Measurements from ENCODE around the gene ZBTB26.
A peak's percentile ranks its signal among the peaks of the same experiment; 100 is the strongest.
"Not testable (repeated sequence)": the region's sequence is repeated elsewhere in the genome, so short reads cannot be mapped to it uniquely, and the experiment has no call there.

The ZBTB26 gene

DNA sequence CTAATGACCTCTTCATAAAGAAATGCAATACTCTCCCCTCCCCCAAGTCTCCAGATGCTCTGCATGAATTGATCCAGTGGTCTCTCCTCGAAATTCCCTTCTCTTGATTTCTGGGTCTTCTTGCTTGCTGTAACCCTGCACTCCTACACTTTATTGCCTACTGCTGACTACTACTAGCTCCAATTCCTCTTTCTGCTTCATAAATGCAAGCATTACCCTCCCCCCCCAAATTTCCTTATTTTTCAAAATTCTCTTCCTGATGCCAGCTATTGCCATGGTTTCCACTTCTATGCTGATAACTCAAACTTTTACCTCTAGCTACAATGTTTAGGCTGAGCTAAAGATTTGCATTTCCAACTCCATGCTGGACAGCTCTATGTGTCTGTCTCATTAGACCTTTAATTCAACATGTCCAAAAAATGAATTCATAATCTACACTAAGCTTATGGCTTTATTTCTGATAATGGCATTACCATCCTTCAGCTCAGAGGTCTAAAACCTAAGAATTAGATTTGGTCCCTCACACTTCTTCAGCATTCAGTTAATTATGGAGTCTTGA, 1.4 kb downstream of the ZBTB26 start:
- DNase-seq (ENCODE audit: low spot score): no peak

- DNase-seq (ENCODE audit: low spot score): no peak
Observed at GRCh38 chr9:122923947-122924346, 7.4 kb downstream of the ZBTB26 start.

GRCh38 chr9:122922713-122923112, 8.6 kb downstream of the ZBTB26 start:
- DNase-seq (ENCODE audit: low spot score): no peak

DNA sequence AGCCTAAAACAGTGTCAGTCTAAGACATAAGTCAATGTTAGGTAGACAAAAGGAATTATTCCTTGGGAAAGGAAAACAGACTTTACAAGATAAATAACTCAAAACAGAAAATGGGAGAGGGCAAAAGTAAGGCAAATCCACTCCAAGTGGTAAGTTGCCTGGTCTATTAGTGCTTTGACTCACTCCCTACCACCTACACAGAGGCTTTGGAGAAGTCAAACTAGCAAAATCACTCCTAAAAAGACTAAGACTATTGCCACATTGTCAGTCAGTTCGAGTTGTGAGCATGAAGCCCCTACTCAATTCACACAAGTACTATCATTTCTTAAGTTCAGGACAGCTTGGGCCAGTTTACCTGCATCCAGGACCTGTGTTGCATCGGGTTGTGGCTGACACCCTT, 13.0 kb downstream of the ZBTB26 start:
- no peak for DNase-seq (ENCODE audit: low spot score)

DNA sequence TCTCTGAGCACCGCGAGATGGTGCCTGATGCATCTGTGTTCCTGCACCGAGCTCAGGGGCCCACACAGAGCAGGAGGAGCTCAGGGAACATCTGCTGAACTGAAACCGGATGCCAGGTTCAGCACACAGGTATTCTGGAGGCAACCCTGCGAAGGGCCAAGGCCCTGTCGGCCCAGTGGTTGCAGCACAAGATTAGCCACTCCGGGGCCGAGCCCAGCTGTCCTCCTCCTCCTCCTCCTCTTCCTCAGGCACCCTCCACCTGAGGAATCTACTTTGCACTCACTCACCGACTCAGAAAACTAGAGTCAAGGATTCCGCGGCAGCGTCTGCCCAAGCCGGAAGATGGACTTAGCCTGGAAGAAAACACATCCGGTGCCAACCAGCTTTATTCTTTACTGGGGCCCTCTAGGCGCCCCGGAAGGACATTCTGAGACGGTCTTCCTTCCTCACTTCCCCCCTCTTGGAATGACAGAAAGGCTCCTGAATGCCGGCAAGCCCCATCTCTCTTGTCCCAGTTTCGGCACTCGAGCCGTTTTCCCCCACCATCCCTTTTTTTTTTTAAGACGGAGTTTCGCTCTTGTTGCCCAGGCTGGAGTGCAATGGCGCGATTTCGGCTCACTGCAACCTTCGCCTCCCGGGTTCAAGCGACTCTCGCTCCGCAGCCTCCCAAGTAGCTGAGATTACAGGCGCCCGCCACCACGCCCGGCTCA, 18.2 kb downstream of the ZBTB26 start, which contains the start of gene ZBTB6:
ZBTB6 (minus strand) TSS at position 360 of the 710 bp plus-strand sequence. CDS start 1,251 bp downstream, outside the sequence.
- peak; percentile 88 for DNase-seq (ENCODE audit: low spot score)

DNA sequence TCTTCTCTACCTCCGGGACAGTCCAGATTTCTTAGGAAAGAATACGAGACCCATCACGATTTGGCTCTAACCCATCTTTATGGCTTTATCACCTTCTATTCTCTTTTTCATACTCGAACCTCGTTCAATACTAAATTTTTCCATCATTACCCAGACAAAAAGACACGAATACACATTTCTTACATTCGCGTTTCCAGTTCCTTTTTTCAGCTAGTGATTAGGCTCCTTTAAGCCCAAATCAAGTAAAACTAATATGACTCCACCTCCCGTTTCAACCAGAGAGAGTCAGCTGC, 18.7 kb downstream of the ZBTB26 start:
- no peak for DNase-seq (ENCODE audit: low spot score)

GRCh38 chr9:122906122-122906521, 25.2 kb downstream of the ZBTB26 start:
- not testable (repeated sequence) for DNase-seq (ENCODE audit: low spot score)

DNA sequence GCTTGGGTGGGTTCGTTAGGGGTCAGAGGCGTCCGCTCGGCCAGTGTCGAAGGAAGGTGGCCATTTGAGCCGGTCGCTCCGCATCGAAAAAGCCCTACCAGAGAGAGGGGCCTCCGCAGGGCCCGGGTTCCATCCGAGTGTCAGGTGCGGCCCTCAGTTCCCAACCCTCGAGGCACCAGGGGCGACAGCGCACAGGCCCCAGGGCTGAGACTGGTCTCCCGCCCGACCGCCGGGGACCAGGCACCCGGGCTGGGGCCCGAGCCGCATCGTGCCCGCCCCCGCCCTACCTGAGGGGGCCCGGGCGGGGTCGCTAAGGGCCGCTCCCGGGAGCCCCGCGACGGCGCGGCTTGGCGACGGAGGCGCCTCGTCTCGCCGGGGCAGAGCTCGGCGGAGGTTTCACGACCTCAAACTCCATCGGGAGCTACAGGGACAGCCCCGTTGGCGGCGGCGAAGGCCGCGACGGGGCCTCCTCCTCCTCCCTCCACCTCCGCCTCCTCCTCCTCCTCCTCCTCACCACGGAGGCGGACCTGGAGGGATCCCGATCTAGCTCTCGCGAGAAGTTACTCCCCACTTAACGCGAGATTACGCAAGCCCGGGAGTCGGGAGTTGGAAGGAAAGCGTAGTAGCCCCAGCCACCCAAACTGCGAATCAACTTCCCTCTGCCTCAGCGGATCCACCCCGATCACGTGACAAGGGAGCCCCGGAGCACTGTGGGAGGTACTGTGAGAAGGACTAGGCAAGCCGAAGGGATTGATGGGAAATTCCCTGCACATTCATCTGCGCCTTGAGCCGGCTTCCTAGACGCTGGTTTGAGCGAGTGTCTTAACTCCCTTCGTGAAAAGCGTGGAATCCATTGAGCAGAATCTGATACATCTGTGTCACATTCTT, 26.2 kb downstream of the ZBTB26 start, which contains the start of gene RC3H2:
RC3H2 (minus strand) TSS at position 537 of the 888 bp plus-strand sequence. CDS start 7,850 bp downstream, outside the sequence.
- DNase-seq (ENCODE audit: low spot score): peak; percentile 96

- DNase-seq (ENCODE audit: low spot score): peak; percentile 54
Observed at GRCh38 chr9:122904466-122904822, 26.9 kb downstream of the ZBTB26 start.

DNA sequence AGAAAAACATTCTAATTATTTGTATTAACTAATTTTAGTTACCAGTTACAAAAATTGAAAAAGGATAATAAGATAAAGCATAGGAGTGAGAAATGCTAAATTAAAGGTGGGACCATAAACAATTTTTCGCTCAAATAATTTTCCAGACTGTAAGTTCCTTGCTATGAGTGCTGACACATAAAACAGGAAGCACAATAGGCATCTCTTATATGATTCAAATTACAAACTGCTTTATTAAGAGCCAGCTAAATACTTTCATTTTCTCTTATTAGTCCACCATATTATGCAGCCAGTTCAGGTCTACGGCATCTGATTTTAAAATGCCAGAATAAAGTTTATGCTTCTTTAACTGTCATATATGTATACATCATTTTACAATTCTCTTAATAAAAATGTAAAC, 30.5 kb downstream of the ZBTB26 start:
- DNase-seq (ENCODE audit: low spot score): peak; percentile 33

GRCh38 chr9:122897969-122898368, 33.3 kb downstream of the ZBTB26 start:
- peak; percentile 8 for DNase-seq (ENCODE audit: low spot score)

DNA sequence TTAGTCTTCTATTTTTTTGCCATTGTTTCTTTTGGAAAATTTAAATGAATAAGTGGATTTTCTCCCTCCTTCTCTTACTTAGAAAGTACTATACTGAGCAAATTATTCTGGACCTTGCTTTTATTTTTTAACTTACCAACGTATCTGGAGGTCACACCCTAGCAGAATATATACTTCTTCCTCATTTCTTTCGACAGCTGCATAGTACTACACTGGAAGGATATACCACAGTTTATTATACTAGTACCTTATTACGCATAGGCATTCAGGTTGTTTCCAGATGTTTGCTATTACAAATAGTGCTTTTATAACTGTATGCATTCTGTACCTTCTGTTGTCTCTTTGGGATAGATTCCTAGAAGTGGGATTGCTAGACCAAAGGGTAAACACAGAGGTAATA, 42.8 kb downstream of the ZBTB26 start:
- no peak for DNase-seq (ENCODE audit: low spot score)

DNA sequence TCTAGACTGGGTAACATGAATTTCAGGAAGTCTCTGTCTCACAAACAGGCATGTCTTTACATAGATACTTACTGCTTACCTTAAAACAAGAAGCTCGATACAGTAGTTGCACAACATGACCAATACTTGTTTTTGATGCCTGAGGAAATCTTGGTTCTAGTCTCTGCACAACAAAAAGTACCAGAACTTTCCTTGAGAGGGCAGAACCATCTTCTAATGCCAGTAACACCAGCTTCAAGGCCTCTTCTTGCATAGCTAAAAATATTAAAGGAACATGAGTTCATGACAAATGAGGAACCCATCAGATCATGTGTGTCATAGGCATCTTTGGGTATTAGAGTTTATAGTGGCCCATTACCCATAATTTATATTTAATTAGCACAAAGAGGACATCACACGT, 48.2 kb downstream of the ZBTB26 start:
- DNase-seq (ENCODE audit: low spot score): no peak

- DNase-seq (ENCODE audit: low spot score): no peak
Observed at GRCh38 chr9:122879443-122879842, 51.9 kb downstream of the ZBTB26 start.

DNA sequence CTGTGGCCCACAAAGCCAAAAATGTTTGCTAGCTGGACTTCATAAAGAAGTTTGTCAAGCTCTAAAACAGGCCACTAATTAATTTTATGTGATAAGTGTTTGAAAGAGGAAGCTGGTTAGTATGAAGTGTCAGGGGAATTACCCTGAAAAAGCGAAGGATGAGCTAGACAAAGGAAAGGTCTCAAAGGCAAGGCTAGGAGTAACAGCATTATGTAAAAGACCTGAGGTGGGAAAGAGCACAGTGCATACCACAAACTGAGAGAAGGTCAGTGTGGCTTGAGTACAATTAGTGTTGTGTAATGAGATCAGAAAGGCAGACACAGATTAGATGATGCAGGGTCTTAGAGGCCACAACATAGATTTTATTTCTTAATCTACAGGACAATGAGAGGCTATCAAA, 55.8 kb downstream of the ZBTB26 start:
- no peak for DNase-seq (ENCODE audit: low spot score)

DNA sequence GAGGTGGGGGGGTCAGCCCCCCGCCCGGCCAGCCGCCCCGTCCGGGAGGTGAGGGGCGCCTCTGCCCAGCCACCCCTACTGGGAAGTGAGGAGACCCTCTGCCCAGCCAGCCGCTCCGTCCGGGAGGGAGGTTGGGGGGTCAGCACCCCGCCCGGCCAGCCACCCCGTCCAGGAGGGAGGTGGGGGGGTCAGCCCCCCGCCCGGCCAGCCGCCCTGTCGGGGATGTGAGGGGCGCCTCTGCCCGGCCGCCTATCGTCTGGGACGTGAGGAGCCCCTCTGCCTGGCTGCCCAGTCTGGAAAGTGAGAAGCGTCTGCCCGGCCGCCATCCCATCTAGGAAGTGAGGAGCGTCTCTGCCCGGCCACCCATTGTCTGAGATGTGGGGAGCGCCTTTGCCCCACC, 64.0 kb downstream of the ZBTB26 start:
- DNase-seq (ENCODE audit: low spot score): not testable (repeated sequence)

GRCh38 chr9:122866079-122866478, 65.2 kb downstream of the ZBTB26 start:
- DNase-seq (ENCODE audit: low spot score): no peak

Data from GM03348 (cell line).